GM21447 (cell line): ENCODE results near the gene HES2.
"Not testable (repeated sequence)": the region's sequence is repeated elsewhere in the genome, so short reads cannot be mapped to it uniquely, and the experiment has no call there.

Source experiments
- ATAC-seq: cut with Tn5 transposase; IDR thresholded peaks from one replicate; pipeline ENCODE4 v1.9.1; 2021; ENCODE audit not compliant: unreplicated experiment

The HES2 gene

GRCh38 chr1:6419804-6420453, at the start of gene HES2:
TSS of gene HES2 (minus strand) at chr1:6419919. CDS start at chr1:6419820, 99 bp downstream.
- no peak for ATAC-seq

- no peak for ATAC-seq
These were observed 49.2 kb upstream of the HES2 start for GRCh38 chr1:6468729-6469461.

DNA sequence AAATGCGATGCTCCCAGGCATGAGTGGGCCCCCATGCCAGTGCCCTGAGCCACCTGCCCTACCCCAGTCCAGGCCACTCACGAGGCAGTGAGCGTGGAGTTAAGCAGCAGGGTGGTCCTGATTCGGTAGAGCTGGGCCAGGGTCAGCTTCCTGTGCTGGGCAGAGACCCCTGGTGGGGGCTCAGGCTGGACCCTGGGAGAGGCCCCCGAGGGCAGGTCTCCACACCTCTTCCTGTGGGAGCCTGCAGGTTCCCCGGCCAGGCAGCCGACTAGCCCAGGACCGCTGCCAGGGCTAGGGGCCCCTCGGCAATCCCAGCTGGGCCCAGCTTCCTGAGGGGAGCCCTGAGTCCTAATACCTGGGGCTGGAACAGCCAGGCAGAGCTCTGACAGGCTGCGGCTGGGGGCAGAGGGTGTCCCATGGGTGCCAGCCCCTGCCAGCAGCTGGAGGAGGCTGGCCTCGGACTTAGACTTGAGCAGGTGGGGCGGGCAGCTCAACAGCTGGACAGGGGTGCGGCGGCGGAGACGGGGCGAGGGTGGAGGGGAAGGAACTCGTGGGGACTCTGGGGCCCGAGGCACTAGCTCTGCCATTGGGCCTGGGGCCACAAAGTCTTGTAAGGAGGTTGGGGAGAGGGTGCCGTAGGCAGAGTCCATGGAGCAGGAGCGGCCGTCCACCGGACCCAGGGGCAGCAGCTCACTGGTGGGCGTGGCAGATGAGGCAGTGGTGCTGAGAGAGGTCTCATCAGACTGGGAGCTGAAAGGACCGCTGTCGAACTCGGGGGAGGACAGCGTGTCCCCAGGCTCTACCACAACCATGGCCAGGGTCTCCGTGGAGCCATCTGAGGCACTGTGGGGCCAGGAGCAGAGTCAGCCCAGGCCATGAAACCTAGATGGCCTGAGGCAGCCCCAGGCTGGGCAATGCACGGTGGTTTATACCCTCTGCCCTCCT, 48.3 kb upstream of the HES2 start:
- no peak for ATAC-seq

GRCh38 chr1:6467224-6467623, 47.5 kb upstream of the HES2 start:
- no peak for ATAC-seq

GRCh38 chr1:6466751-6467150, 47.0 kb upstream of the HES2 start:
- no peak for ATAC-seq

DNA sequence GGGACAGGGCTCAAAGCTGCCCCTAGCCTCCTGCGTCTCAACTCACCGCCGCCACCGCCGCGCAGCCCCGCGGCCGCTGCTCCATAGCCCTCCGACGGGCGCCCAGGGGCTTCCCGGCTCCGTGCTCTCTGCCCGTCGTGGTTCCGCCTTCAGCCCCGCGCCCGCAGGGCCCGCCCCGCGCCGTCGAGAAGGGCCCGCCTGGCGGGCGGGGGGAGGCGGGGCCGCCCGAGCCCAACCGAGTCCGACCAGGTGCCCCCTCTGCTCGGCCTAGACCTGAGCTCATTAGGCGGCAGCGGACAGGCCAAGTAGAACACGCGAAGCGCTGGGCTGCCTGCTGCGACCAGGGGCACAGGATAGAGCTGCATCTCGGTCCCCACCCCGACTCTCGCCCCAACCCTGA, 46.3 kb upstream of the HES2 start, which contains the start of gene TNFRSF25:
TNFRSF25 (minus strand) TSS at position 151 of the 400 bp plus-strand sequence; CDS start at position 85, 66 bp downstream.
- ATAC-seq, result no peak

DNA sequence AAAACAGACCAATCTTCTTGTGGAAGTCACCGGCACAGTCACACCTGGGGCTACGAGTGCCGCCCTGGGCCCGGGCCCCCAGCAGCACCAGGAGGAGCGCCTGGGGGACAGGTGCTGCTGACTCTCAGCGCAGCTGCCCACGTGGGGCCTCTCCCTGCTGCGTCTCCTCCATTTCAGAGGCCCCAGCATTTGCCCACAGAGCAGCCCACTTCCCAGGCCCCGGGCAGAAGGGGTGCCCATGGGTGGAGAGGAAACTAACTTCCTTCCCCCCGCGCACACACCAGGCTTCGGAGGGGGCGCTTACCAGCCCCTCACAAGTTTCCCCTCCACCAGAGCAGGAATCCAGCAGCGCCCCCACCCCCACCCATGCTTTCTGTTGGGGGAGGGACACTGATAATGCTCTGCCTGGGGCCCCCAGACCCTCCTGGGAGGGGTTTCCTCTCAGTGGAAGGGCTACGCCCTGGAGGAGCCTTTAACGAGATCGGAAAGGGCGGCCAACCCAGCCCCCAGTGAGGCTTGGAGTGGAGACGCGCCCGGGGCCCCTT, 45.8 kb upstream of the HES2 start:
- ATAC-seq, result no peak

DNA sequence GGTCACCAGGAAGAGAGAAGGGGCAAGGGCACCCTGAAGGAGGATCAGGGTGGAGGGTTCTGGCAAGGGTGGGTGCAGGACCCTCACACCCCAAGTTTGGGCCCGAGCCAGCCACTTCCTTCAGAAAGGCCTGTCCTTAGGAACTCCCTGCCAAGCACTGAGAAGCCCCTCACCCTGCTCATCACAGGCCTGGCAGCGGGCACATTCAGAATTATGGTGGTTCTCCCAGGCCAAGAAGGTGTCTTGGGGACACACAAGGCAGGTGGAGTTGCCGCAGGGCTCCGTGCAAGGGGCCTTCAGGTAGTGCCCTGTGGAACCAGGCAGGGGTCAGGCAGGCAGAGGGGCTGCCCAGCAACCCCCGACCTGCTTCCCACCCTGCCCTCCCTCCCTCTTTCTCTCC, 45.2 kb upstream of the HES2 start:
- ATAC-seq, result no peak

DNA sequence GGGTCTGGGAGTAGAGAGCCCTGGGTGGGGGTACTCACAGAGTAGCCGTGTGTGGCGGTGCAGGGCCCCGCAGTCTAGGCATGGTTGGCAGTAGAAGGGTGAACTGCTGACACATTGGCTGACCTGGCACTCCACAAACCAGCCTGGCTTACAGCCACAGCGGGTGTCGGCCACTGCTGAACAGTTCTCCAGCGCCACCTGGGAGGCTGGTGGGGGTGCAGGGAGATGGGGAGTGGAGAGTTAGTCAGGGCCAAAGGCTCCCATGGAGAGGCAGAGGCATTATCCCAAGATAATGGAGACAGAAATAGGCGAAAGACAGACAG, 44.8 kb upstream of the HES2 start:
- no peak for ATAC-seq

DNA sequence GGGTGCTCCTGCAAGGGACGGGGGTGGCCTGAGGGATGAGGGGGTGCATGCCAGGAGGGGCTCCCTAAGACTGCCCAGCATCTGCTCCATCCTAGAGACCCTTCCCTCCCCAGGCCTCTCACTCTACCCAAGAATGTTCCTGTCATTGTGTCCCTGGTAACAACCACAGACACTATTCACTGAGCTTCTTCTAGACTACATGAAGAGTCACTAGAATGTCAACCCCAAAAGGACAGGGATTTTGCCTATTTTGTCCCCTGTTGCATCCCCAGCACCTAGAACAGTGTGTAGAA, 43.3 kb upstream of the HES2 start:
- ATAC-seq, result no peak

DNA sequence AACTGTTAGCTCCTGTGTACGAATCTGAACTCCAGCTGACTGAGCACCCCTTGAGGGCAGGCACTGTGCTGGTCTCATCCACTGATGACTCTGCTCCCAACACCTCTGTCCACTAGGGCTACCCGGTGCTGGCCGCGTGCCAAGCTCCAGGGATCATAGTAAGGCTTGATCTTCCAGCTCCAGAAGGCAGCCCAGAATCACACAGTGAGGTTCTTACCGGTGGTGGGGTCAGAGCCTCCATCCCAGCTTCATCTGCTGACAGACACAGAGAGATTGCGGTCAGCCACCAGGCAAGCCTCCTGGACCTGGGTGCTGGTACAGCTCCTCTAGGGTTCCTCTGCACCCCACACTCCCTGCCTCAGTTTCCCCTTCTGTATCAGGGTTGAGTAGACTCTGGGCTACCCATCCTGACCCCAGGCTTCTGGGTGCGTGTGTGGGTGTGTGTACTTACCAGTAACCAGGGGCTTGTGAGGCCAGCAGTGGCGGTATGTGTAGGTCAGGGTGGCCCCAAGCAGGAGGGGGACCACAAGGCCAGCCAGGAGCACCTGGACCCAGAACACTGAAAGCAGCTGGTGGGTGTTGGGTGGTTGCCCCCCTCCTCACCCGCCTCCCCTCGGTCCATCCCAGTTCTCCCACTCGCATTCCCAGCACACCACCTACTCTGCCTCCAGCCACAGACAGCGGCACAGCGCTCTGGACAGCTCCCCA, 42.8 kb upstream of the HES2 start:
- ATAC-seq, result no peak

DNA sequence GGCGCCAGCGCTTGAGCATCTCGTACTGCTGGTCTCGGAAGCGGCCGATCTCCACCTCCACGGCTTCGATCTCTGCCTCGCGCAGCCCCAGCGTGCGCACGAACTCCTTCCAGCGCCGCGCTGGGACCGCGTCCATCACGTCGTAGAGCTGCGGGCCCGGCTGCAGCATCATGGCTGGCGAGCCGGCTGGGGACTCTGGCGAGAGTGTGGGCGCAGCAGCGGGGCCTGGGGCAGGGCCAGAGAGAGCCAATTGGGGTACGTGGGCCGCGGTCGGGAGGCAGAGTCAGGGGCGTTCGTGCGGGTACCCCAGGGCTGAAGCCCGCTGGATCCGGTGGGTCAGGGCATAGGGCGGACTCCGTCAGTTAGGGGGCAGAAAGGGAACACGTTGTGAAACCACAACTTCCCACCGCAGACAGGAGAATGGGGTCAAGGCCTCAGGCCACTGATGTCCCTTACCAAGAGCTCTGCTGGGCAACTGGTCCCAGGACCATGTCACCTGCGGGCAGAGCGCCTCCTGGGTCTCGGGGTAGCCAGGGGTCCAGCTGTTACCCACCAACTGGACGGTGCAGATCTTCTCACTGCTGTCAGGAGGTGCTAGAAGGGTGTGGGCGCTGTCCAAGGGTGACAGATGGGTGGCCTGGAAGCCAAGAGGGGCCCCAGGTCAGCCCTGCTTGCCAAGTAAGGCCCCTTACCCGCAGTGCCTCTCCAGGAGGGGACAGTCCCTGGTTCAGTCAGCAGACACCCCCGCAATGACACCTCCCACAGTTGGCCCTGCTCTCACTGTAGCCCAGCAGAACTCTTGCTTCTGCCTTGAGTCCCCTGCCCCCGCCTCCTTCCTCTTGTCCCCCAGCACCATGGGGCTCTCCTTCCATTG, 42.1 kb upstream of the HES2 start:
- no peak for ATAC-seq

- no peak for ATAC-seq
These were observed 41.4 kb upstream of the HES2 start for GRCh38 chr1:6461051-6461530.

DNA sequence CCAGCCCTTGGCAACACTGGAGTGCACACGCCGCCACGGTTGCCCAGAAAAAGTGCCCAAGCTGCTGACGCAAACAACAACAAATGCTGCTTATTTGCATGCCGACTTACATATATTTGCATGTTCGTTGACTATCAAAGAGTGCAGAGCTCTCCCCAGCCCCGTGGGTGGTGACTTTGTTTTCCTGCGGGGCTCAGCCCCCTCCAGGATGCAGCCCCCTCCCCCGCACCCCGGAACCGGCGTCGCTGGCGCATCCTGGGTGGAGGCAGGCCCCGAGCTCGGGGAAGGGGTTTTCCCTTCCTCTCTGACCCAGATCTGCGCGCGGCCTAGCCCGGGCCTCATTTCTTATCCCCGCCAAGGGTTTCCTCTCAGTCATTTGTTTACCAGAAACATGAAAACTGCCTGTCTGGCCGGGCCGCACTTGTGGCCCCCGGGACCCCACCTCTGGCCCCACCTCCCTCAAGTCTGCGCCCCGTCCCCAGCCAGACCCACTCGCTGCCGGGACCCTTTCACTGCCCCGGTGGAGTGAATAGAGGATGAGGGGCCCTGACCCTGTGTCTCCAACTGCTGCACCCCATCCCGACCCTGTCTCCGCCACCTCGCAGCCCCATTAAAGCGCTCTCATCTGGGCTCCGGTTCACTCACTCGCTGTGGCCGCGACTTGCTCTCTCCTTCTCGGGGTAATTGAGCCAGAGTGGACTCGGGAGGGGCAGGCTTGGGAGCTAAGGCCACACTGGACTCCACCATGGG, 40.8 kb upstream of the HES2 start:
- ATAC-seq, result no peak

GRCh38 chr1:6459850-6460265, 40.1 kb upstream of the HES2 start:
- no peak for ATAC-seq

DNA sequence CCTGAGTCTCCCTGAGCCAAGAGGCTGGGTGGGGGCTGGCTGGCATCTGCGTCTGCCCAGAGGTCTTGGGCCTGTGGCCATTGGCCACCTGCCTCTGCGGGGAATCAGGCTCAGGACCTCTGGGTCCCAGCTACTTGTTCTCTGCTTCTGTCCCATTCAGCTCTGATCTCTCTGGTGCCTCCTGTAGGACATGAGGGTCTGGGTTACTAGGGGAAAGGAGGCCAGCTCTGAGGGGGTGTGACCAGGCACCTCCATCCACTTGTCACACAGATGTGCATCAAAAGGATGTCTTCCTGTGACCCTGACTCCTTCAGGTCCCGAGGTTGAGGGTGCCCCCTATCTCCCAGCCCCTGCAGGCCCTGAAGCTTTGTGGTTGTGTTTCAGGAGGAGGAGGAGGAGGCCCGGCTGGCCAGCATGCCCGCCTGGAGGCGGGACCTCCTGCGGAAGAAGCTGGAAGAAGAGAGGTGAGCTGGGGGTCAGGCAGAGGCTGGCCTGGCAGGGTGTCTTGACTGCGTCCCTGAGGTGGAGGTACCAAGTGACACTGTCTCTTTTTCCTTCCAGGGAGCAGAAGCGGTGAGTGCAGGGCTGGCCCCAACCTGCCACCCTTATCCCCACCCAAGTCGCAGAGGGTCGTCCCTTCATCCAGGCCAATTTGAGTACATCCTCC, 37.2 kb upstream of the HES2 start:
- ATAC-seq, result no peak

DNA sequence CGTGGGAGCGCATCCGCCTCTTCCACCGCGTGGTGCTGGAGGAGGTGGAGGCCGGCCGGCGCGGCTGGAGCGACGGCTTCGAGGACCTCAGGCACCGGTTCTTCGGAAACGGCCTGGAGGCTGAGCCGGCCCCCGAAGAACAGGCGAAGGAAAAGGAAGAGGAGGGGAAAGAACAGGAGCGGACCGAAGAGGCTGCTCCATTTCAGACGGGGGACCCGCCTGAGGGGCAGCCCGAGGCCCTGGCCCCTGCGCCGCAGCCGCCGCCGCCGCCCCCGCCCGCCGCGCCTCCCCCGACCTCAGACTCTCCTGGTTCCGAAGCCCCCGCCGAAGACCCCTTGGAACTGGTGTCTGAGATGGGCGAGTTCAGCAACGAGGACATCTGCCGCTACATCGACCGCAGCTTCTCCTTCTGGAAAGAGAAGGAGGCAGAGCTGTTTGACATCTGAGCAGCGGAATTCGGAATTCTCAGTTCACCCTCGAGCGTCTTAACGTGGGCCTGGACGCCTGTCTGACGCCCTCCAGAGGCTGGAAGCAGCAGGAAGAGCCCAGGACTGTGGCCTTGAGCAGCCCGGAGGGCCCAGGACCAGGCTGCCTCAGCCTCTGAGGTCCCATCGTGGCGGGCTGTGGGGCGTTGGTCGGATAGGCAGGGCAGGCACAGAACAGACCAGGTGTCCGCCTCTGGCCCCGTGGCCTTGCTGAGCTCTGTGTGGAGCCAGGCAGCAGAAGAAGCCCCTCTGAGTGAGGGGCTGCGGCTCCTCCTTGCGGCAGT, 36.2 kb upstream of the HES2 start:
- ATAC-seq, result not testable (repeated sequence)
